SK-N-MC (cell line): ENCODE data around the gene BEAN1.

ENCODE experiments used
- EZH2 ChIP-seq: fragments of 200-600 bp; sonication (generic); IDR thresholded peaks from one replicate; pipeline ENCODE4 v1.6.1; 2017; ENCODE audit warnings: antibody characterized with exemption
- POLR2AphosphoS5 ChIP-seq: IDR thresholded peaks from 2 replicates; pipeline ENCODE4 v1.6.1; 2012; ENCODE audit warnings: mild to moderate bottlenecking, low read depth, low read length, borderline replicate concordance

DNA sequence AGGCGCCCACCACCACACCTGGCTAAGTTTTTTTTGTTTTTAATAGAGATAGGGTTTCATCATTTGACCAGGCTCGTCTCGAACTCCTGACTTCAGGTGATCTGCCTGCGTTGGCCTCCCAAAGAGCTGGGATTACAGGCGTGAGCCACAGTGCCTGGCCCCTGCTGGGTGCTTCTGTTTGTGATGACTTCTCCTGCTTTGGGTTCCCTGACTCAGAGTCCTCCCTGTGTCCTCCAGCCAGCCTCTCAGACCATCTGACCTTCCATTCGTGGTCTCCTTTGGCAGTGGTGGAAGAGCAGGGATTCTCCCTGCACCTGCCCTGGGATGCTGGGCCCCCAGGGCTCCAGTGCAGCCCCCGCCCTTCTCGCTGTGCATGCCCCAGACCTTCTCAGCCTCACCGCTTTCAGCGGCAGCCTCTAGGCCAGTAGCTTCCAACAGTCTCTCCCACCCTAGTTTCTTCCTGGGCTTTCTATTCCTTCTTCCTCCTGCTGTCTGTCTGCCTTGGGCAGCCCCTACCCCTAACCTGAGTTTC, 13.2 kb downstream of the BEAN1 start:
- TF ChIP-seq POLR2AphosphoS5, result no peak
- TF ChIP-seq EZH2, result no peak
